Measurements from ENCODE around the gene GRK2. TPM values are rescaled to one million over a fixed set of nuclear protein-coding genes. Genes with fewer than 3 reads are reported as not detected.
A peak's percentile ranks its signal among the peaks of the same experiment; 100 is the strongest.

Gene GRK2
- polyA plus RNA-seq, 1 donor (not counting 4 experiments of a cell fraction or from before 2014, with no cell fraction given): 21.1 TPM

GRCh38 chr11:67303835-67304411 is 37.6 kb downstream of the GRK2 start:
- Histone ChIP-seq H2AFZ (ENCODE audit: control insufficient read depth, low read length) (no peak overlapping the region), H3K79me2 (ENCODE audit: control insufficient read depth, insufficient read depth, low read length) (no peaks in the 10 kb centered on the region), H3K4me3 (ENCODE audit: control insufficient read depth in 2 of 3, extremely low read depth in 1 of 3, insufficient read depth in 2 of 3, low read depth in 1 of 3, low read length in 3 of 3) (peak overlapping the region; percentile 73 to 93 (median 79)), H4K20me1 (ENCODE audit: control insufficient read depth, extremely low read depth, insufficient read depth, low read length) (no peaks in the 10 kb centered on the region), H3K9me1 (ENCODE audit: control insufficient read depth, extremely low read depth, insufficient read depth, low read length) (no peaks in the 10 kb centered on the region), H3K4me2 (ENCODE audit: control insufficient read depth, extremely low read depth, insufficient read depth, low read depth, low read length) (peak overlapping the region; percentile 82), H3K36me3 (ENCODE audit: control insufficient read depth in 2 of 2, extremely low read depth in 1 of 2, insufficient read depth in 2 of 2, low read length in 2 of 2) (peaks cover 28 to 44% of the 10 kb centered on the region in 2 experiments), H3K9ac (ENCODE audit: control insufficient read depth, extremely low read depth, insufficient read depth, low read length) (peak overlapping the region; percentile 81), H3K27ac (ENCODE audit: control insufficient read depth, insufficient read depth, low read length) (peak overlapping the region; percentile 47), H3K9me3 (ENCODE audit: control insufficient read depth, low read depth, low read length) (no peaks in the 10 kb centered on the region), H3K4me1 (ENCODE audit: control insufficient read depth, extremely low read depth, insufficient read depth, low read length) (peaks cover 22% of the 10 kb centered on the region), H3K27me3 (ENCODE audit: control insufficient read depth, extremely low read depth, insufficient read depth, low read length) (no peaks in the 10 kb centered on the region)
- no peak for FAIRE-seq
- TF ChIP-seq EZH2 (IDR thresholded peaks at IDR 0.05; ENCODE audit: low read length) (no peak), CTCF (optimal IDR thresholded peaks at IDR 0.05 in 1 of 3, IDR thresholded peaks at IDR 0.05 in 1 of 3, conservative IDR thresholded peaks at IDR 0.05 in 1 of 3; ENCODE audit: extremely low read depth in 1 of 3, insufficient read depth in 2 of 3, low read length in 3 of 3) (no peak)
- dilution Hi-C loops (cut with MboI; ENCODE audit: extremely low pct_ligation_motif_present, low sequenced_read_pairs): no loop called here
- no peak for DNase-seq (ENCODE audit: low read depth, low spot score)

- no peaks in the 10 kb centered on the region for H3K79me2 ChIP-seq (ENCODE audit: control insufficient read depth, insufficient read depth, low read length)
- peak overlapping the region; percentile 73 to 93 (median 79) for H3K4me3 ChIP-seq (ENCODE audit: control insufficient read depth in 2 of 3, extremely low read depth in 1 of 3, insufficient read depth in 2 of 3, low read depth in 1 of 3, low read length in 3 of 3)
- H3K4me1 ChIP-seq (ENCODE audit: control insufficient read depth, extremely low read depth, insufficient read depth, low read length): peaks cover 22% of the 10 kb centered on the region
- peaks cover 21 to 39% of the 10 kb centered on the region in 2 experiments for H3K36me3 ChIP-seq (ENCODE audit: control insufficient read depth in 2 of 2, extremely low read depth in 1 of 2, insufficient read depth in 2 of 2, low read length in 2 of 2)
- dilution Hi-C loops (cut with MboI; ENCODE audit: extremely low pct_ligation_motif_present, low sequenced_read_pairs): no loop called here
- no peaks in the 10 kb centered on the region for H4K20me1 ChIP-seq (ENCODE audit: control insufficient read depth, extremely low read depth, insufficient read depth, low read length)
- no peaks in the 10 kb centered on the region for H3K27me3 ChIP-seq (ENCODE audit: control insufficient read depth, extremely low read depth, insufficient read depth, low read length)
- no peaks in the 10 kb centered on the region for H3K9me1 ChIP-seq (ENCODE audit: control insufficient read depth, extremely low read depth, insufficient read depth, low read length)
- DNase-seq (ENCODE audit: low read depth, low spot score) (no peak), FAIRE-seq (no peak)
- TF ChIP-seq CTCF (optimal IDR thresholded peaks at IDR 0.05 in 1 of 3, IDR thresholded peaks at IDR 0.05 in 1 of 3, conservative IDR thresholded peaks at IDR 0.05 in 1 of 3; ENCODE audit: extremely low read depth in 1 of 3, insufficient read depth in 2 of 3, low read length in 3 of 3) (no peak), EZH2 (IDR thresholded peaks at IDR 0.05; ENCODE audit: low read length) (no peak)
- peak overlapping the region; percentile 81 for H3K9ac ChIP-seq (ENCODE audit: control insufficient read depth, extremely low read depth, insufficient read depth, low read length)
- H3K27ac ChIP-seq (ENCODE audit: control insufficient read depth, insufficient read depth, low read length): no peak overlapping the region
- H2AFZ ChIP-seq (ENCODE audit: control insufficient read depth, low read length): no peak overlapping the region
- peak overlapping the region; percentile 82 for H3K4me2 ChIP-seq (ENCODE audit: control insufficient read depth, extremely low read depth, insufficient read depth, low read depth, low read length)
- no peaks in the 10 kb centered on the region for H3K9me3 ChIP-seq (ENCODE audit: control insufficient read depth, low read depth, low read length)
Measured at GRCh38 chr11:67304511-67305113, 38.3 kb downstream of the GRK2 start.

Data from keratinocyte (primary cell).